GM19043 (cell line): ENCODE data around the gene SMG9.
"Not testable (repeated sequence)": the region's sequence is repeated elsewhere in the genome, so short reads cannot be mapped to it uniquely, and the experiment has no call there.

Source experiments
- ATAC-seq: cut with Tn5 transposase; IDR thresholded peaks from one replicate; pipeline ENCODE4 v1.9.1; 2021; ENCODE audit warnings: low read depth; ENCODE audit not compliant: unreplicated experiment

Gene SMG9

GRCh38 chr19:43695985-43696704 is 58.6 kb downstream of the SMG9 start:
- no peak for ATAC-seq

GRCh38 chr19:43694553-43694952 is 60.2 kb downstream of the SMG9 start:
- ATAC-seq: no peak

GRCh38 chr19:43692877-43693276 is 61.9 kb downstream of the SMG9 start:
- ATAC-seq: no peak

- no peak for ATAC-seq
These were observed 62.4 kb downstream of the SMG9 start for GRCh38 chr19:43692385-43692784.

DNA sequence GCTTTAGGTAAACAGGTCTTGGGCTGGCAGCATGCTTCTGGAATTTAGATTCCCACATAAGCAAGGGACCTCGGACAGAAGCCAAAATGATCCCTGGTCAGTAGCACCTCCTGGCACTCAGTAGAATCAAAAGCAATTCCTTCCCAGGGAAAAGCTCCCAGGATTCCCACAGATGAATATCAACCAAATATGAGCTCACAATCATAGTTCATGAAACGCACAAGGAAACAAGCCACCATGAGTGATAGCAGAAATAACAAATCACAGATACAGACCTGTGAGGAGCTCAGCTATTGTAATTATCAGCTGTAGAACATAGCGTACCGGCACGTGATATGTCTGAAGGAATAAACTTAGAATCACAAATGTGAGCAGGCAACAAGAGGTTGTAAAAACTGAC is 63.0 kb downstream of the SMG9 start:
- ATAC-seq: no peak

DNA sequence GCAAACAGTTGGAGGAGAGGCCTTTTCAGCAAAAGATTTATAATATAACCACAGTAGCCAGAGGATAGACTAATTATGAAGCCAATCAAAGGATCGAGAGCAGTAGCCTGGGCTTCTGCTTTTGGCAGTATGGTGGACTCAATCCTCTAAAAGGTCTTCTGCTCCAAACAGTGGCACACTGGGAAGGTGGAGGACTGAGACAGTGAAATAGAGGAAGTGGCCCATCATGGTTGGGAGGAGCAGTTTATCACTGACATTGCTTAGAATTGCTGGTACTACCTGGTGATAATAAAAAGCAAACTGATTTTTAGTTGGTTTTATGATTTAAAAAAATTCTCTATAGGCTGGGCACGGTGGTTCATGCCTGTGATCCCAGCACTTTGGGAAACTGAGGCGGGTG is 63.9 kb downstream of the SMG9 start:
- no peak for ATAC-seq

GRCh38 chr19:43690444-43690843 is 64.3 kb downstream of the SMG9 start:
- ATAC-seq: no peak

GRCh38 chr19:43688059-43688701 is 66.6 kb downstream of the SMG9 start:
- no peak for ATAC-seq

DNA sequence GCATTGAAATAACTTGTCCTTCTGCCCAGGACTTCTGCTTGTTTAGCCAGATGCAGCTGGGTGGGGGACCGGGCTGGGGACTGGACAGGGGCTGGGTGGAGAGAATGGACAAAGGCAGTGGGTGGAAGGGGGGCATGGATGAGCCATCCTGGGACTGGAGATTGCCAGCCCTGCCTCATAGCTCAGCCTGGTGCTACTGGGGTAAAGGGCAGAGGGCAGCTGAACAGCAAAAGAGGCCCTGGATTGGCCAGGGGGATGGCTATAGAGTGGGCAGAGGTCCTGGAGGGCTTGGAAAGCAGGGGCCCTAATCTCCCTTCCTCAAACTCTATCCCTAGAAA is 67.1 kb downstream of the SMG9 start:
- no peak for ATAC-seq

DNA sequence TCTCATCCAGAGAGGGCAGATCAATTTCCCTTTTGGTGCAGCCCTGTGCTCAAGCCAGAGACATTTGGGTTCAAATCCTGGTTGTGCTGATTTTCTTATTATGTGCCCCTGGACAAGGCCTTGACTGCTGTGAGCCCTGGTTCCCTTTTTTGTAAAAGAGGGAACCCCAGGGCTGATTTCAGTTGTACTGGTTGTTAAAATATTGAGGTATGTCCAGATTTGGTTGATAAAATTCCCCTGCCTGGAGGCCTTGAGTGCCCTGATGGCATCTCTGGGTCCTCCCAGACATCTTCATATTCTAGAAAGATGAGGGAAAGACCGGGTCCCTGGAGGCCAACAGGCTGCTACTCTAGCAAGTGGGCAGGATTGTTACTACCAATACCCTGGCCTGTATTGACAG is 70.4 kb downstream of the SMG9 start:
- ATAC-seq: no peak

- ATAC-seq: no peak
These were observed 70.9 kb downstream of the SMG9 start for GRCh38 chr19:43683905-43684304.

DNA sequence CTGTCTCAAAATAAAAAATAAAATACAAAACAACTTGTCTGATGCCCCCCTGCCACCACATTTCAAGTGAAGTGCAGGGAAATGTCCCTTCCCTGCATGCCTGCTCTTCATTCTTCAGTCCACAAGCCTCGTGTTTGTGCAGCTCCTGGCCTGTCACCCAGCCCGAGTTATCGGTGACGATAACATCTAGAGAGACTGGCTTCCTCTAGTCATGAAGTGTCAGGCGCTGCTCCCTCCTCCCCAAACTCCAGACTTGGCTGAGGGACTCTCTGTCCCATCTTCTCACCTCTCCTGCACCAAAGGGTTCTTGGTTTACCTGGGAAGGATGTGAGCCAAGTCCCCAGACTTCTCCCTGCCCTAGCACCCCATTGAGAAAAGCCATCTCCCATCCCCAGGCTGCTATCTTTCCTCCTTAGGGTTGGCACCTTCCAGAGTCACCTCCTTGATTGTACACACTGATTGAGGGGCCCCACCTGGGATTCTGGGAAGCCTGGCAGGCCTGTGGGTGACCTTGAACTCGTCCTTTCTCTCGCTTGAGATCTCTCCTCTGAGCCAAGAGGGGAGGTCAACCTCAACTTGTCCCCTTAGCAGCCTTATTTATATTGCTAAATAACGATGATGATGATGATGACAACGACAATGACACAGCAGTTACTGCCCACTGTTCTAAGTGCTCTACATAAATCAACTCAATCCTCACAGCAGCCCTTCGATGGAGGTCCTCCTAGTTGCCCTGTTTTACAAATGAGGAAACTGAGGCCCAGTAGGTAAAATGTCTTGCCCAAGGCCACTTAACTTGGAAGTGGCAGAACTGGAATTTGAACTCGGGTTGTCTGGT is 71.7 kb downstream of the SMG9 start:
- ATAC-seq: no peak

GRCh38 chr19:43682269-43682668 is 72.5 kb downstream of the SMG9 start:
- ATAC-seq: not testable (repeated sequence)

DNA sequence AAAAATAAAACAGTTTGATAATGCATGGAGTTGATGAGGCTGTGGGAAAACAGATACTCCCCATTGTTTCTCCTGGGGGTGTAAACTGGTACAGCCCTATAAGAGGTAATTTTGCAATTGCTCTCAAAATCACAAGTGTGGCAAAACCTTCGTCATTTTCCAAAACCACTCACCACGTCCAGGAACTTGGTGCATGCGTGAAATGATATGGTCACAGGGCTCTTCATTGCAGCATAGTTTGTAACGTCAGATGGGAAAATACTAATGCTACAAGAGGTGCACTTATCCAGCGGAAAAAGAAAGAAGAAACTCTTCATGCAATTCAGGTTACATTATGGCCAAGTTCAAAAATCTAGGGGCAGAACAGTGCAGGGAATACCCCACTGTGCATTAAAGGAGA is 72.9 kb downstream of the SMG9 start:
- no peak for ATAC-seq

DNA sequence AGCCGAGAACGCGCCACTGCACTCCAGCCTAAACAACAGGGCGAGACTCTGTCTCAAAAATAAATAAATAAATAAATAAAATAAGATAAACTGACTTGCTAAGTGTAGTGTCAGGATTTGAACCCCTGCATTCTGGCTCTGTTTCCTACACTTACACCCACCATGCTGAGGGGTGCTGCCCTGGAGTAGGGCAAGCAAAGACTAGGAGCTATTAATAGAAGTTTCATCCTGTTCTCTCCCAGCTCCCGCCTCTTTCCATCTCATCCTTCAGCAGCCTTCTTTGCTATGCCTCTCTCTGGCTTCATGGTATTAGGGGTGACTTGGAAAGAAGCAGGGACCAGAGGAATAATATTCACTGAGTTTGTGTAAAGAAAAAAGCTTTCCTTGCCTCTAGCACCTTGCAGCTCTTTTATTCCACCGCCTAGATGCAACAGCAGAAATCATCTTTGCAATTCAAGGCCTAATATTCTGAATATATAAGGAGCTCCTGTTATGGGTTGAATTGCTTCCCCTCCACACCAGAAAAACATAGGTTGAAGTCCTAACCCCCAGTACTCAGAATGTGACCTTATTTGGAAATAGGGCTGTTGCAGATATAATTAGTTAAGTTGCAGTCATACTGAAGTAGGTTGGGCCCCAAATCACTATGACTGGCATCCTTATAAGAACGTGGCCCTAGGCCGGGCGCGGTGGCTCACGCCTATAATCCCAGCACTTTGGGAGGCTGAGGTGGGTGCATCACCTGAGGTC is 76.1 kb downstream of the SMG9 start:
- ATAC-seq: no peak
